GM18951 (cell line): ENCODE results near the gene ADNP.
"Not testable (repeated sequence)": the region's sequence is repeated elsewhere in the genome, so short reads cannot be mapped to it uniquely, and the experiment has no call there.

Experiments
- POLR2A ChIP-seq: IDR thresholded peaks from 4 replicates; pipeline ENCODE4 v1.6.1; 2011; ENCODE audit warnings: mild to moderate bottlenecking; ENCODE audit not compliant: insufficient read length, insufficient read depth; ENCODE audit errors: extremely low read depth
- in situ Hi-C: fragments of 300-500 bp; cut with MboI; formaldehyde crosslinking; loops from one replicate; pipeline ENCODE4 v1.12.0; 2022; ENCODE audit warnings: low sequenced_read_pairs, mixed read lengths, inconsistent platforms; ENCODE audit not compliant: unreplicated experiment

Gene ADNP

GRCh38 chr20:50903353-50904051 lies 27.7 kb downstream of the ADNP start:
- in situ Hi-C loops = no loop called here
- no peak for TF ChIP-seq POLR2A

GRCh38 chr20:50901301-50901700 lies 29.9 kb downstream of the ADNP start:
- TF ChIP-seq POLR2A = no peak
- in situ Hi-C loops = no loop called here

DNA sequence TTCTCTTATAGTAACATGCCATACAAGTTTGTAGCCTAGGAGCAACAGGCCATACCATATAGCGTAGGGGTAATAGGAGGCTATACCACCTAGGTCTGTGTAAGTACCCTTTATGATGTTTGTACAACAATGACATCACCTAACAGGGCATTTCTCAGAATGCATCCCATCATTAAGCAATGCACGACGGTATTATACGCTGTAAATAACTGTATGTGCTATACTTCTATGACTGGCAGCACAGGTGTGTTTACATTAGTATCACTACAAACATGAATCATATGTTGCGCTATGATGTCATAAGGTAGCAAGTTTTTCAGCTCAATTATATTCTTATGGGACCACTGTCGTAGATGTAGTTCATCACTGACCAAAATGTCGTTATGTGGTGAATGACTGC lies 31.0 kb downstream of the ADNP start:
- in situ Hi-C loops = no loop called here

DNA sequence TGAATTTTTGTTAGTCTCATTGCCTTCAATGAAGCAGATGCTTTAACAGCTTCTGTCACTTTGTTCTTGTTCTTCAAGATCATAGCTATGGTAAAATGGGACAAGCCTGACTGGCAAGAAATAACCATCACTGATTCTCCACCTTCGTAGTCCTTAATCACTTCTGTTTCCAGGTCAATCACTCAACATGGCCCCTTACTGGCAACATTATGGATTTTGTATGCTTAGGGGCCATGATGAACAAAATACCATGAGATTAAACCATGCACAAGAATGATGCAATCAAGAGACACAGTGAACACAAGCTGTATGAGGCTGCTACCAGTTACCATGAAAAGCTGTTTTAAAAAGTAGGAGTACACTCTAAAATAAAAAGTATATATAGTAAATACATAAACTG lies 32.8 kb downstream of the ADNP start:
- no peak for TF ChIP-seq POLR2A
- in situ Hi-C loops = no loop called here

More for the DNA sequence above, 31.0 kb downstream of the ADNP start:
- no peak for TF ChIP-seq POLR2A

DNA sequence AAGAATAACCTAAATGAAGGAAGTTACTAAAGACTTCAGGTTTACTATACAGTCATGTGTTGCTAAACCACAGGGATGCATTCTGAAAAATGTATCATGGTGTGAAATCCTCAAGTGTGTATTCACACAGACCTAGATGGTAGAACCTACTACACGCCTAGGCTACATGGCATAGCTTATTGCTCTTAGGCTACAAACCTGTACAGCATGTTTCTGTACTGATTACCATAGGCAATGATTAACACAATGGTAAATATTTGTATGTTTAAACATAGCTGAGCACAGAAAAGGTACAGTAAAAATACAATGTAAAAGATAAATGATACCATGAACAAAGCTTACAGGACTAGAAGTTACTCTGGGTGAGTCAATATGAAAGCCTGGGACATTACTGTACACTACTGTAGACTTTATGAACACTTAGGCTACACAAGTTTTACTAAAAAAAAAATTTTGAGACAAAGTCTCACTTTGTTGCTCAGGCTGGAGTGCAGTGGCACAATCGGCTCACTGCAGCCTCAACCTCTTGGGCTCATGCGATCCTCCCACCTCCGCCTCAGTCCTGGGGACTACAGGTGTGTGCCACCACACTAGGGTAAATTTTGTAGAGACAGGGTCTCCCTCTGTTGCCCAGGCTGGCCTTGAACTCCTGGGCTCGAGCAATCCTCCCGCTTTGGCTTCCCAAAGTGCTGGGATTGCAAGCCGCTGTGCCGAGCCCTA lies 36.0 kb downstream of the ADNP start:
- no peak for TF ChIP-seq POLR2A
- in situ Hi-C loops = no loop called here

DNA sequence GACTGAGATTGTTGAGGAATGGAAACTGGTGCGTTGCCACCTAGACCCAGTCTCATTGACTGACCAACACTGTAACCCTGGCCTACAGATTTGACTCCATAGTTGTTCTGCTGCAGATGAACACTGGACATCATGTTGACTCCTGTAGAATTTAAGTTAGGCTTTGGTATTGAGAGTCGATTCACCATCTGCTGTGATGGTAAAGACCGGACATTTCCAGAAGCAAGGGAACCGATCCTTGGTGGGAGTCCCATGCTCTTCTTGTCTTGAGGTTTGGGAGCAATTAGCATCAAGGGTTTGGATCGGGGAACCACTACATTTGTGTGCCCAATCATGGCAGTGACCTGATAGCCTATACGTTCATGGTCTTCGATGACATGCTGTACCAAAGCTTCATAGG lies 37.6 kb downstream of the ADNP start:
- TF ChIP-seq POLR2A = no peak
- in situ Hi-C loops = no loop called here

- no peak for TF ChIP-seq POLR2A
- in situ Hi-C loops = no loop called here
Measured at GRCh38 chr20:50892394-50892793, 38.8 kb downstream of the ADNP start.

GRCh38 chr20:50891138-50891537 lies 40.1 kb downstream of the ADNP start:
- peak; percentile 29 for TF ChIP-seq POLR2A
- in situ Hi-C loops = no loop called here

- no peak for TF ChIP-seq POLR2A
- in situ Hi-C loops = no loop called here
Measured at GRCh38 chr20:50887576-50887975, 43.7 kb downstream of the ADNP start.

DNA sequence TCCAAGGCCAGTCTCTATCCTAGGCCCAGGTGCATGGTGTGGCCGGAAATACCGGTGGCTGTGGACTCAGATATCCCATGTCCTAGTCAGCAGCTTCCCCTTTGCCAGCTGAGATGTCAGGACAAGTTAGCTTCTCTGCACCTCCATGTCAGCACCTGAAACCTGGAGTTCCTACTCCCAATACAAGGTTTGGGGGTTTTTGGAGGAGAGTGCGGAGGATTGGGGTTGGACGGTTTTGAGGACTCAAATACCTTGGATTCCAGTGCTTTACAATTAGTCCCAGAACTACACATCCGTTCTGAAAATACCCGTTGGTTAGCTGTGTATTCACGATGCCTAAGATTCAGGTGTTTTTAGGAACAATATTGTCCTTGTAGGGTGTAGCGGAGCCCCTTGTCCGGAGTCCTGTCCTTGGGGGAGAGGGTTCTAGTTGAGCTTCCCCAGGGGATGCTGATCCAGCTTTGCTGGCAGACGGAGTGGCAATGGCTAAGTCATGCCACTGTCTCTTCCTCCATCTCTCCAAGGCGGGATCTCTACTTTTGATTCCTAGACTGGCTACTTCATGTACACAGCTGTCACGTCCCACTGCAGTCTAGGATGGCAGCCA lies 45.0 kb downstream of the ADNP start:
- in situ Hi-C loops = no loop called here
- no peak for TF ChIP-seq POLR2A

DNA sequence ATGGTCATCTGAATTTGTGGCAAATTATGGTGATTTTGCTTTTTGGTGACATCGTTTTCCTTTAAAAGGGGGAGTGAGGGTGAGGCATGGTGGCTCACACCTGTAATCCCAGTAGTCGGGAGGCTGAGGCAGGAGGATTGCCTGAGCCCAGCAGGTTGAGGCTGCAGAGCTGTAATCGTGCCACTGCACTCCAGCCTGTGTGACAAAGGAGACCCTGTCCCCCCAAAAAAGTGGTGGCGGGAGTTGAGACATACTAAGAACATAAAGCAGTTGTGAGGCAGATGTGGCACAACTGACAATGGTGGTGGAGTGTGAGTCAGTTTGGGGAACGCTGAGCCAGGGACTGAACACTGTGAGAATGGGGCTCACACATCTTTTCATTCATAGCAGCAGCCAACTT lies 45.5 kb downstream of the ADNP start:
- no peak for TF ChIP-seq POLR2A
- in situ Hi-C loops = no loop called here

DNA sequence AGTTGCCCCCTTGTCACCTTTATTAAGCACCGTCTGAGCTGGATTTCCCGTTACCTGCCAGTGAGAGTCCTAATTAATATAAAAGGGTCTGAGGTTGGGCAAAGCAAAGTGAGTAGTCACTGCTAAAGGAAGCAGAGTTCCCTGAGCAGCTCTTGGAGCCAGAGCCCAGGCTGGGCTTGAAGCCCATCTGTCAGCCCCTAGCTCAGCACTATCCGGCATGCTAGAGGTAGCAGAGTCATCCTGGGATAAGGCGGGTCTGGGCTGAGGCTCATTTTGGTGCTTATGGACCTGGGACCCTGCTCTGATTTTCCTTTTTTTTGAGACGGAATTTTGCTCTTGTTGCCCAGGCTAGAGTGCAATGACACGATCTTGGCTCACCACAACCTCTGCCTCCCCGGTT lies 46.2 kb downstream of the ADNP start:
- in situ Hi-C loops = no loop called here
- TF ChIP-seq POLR2A = no peak

GRCh38 chr20:50883856-50884255 lies 47.4 kb downstream of the ADNP start:
- in situ Hi-C loops = no loop called here
- TF ChIP-seq POLR2A = no peak

GRCh38 chr20:50881759-50882424 lies 49.3 kb downstream of the ADNP start:
- in situ Hi-C loops = not testable (repeated sequence)
